ENCODE data around the gene ATG4A.

The ATG4A gene

GRCh38 chrX:108122748-108123147, 31.2 kb downstream of the ATG4A start:
- DNase-seq (ENCODE audit: low read depth in 2 of 2), result no peak

- DNase-seq (ENCODE audit: low read depth in 2 of 2), result no peak
Measured at GRCh38 chrX:108123591-108124366, 32.2 kb downstream of the ATG4A start.

- no peak for DNase-seq (ENCODE audit: low read depth in 2 of 2)
Measured at GRCh38 chrX:108126661-108127060, 35.1 kb downstream of the ATG4A start.

- DNase-seq (ENCODE audit: low read depth in 2 of 2), result no peak
Measured at GRCh38 chrX:108127152-108127551, 35.6 kb downstream of the ATG4A start.

- no peak for DNase-seq (ENCODE audit: low read depth in 2 of 2)
Measured at GRCh38 chrX:108130889-108131288, 39.3 kb downstream of the ATG4A start.

- no peak for DNase-seq (ENCODE audit: low read depth in 2 of 2)
Measured at GRCh38 chrX:108131471-108131870, 39.9 kb downstream of the ATG4A start.

GRCh38 chrX:108132034-108132433, 40.5 kb downstream of the ATG4A start:
- DNase-seq (ENCODE audit: low read depth in 2 of 2), result no peak

GRCh38 chrX:108132876-108133275, 41.3 kb downstream of the ATG4A start:
- no peak for DNase-seq (ENCODE audit: low read depth in 2 of 2)

- no peak for DNase-seq (ENCODE audit: low read depth in 2 of 2)
Measured at GRCh38 chrX:108134724-108135123, 43.1 kb downstream of the ATG4A start.

GRCh38 chrX:108138814-108139702, 47.5 kb downstream of the ATG4A start:
- no peak for DNase-seq (ENCODE audit: low read depth in 2 of 2)

- DNase-seq (ENCODE audit: low read depth in 2 of 2), result no peak
Measured at GRCh38 chrX:108148524-108148923, 56.9 kb downstream of the ATG4A start.

- DNase-seq (ENCODE audit: low read depth in 2 of 2), result no peak
Measured at GRCh38 chrX:108156082-108156481, 64.5 kb downstream of the ATG4A start.

GRCh38 chrX:108156934-108157466, 65.4 kb downstream of the ATG4A start:
- DNase-seq (ENCODE audit: low read depth in 2 of 2), result no peak

- no peak for DNase-seq (ENCODE audit: low read depth in 2 of 2)
Measured at GRCh38 chrX:108157628-108158027, 66.0 kb downstream of the ATG4A start.

GRCh38 chrX:108159028-108159670, 67.6 kb downstream of the ATG4A start:
- no peak for DNase-seq (ENCODE audit: low read depth in 2 of 2)

- no peak for DNase-seq (ENCODE audit: low read depth in 2 of 2)
Measured at GRCh38 chrX:108160309-108160708, 68.7 kb downstream of the ATG4A start.

- no peak for DNase-seq (ENCODE audit: low read depth in 2 of 2)
Measured at GRCh38 chrX:108162265-108162664, 70.7 kb downstream of the ATG4A start.

GRCh38 chrX:108163333-108164082, 71.9 kb downstream of the ATG4A start:
- DNase-seq (ENCODE audit: low read depth in 2 of 2), result no peak

GRCh38 chrX:108165383-108166111, 74.0 kb downstream of the ATG4A start:
- no peak for DNase-seq (ENCODE audit: low read depth in 2 of 2)

GRCh38 chrX:108167211-108167872, 75.8 kb downstream of the ATG4A start:
- no peak for DNase-seq (ENCODE audit: low read depth in 2 of 2)

All from stimulated activated CD8-positive, alpha-beta memory T cell treated with anti-CD3 and anti-CD28 coated beads, Interleukin-15, amount 100 ng/mL, for 4 hours (primary cell).